ENCODE results near the gene EML4. TPM values are rescaled to one million over a fixed set of nuclear protein-coding genes. Genes with fewer than 3 reads are reported as not detected.
A peak's percentile ranks its signal among the peaks of the same experiment; 100 is the strongest.

The EML4 gene
- total RNA-seq, 4 donors from 2014 or later: 14.5 to 23.2 (median 17.8) TPM

DNA sequence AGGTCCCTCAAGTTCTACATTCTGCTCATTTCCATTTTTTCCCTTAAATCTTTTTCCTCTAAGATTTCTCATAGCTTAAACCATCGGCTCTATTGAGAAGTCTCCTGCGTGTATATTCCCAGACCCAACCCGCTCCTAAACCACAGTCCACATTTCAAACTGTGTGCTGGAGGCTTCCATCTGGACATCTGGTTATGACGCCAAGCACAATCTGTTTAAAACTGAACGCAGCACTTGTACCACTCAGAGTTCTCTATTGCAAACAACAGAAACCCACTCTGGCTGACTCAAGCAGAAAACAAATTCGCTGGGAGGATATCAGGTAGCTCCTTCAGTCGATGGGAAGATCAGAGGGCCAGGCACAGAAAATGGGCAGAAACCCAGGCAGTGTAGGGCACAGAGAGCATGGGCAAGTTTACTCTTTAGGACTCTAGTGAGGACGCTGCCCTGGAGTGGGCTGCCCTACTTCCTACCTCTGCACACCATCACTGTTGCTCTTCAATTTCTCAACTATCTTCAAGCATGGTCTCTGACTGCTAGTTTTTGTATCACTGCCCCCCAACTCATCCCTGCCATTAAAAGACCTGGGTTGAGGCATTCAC, 5.6 kb upstream of the EML4 start:
- DNase-seq (ENCODE audit: extremely low spot score): no peak
- Histone ChIP-seq H3K27me3 (no peaks in the 10 kb centered on the region), H3K27ac (replicated peaks in 1 of 4) (no peak overlapping the region), H3K4me1 (peaks cover 0 to 2% (median under 1%) of the 10 kb centered on the region in 4 donors), H3K36me3 (no peaks in the 10 kb centered on the region), H3K9me3 (no peaks in the 10 kb centered on the region), H3K4me3 (no peak overlapping the region)
- intact Hi-C loops (cut with DNase I): no loop called here
- 77% methylated on average over 8 of the region's 8 CpGs for WGBS
- TF ChIP-seq POLR2A (IDR thresholded peaks at IDR 0.05; ENCODE audit: low read depth) (no peak), EP300 (IDR thresholded peaks at IDR 0.05) (no peak), POLR2AphosphoS5 (IDR thresholded peaks at IDR 0.05) (no peak)
- TF ChIP-seq, protein P1, sequence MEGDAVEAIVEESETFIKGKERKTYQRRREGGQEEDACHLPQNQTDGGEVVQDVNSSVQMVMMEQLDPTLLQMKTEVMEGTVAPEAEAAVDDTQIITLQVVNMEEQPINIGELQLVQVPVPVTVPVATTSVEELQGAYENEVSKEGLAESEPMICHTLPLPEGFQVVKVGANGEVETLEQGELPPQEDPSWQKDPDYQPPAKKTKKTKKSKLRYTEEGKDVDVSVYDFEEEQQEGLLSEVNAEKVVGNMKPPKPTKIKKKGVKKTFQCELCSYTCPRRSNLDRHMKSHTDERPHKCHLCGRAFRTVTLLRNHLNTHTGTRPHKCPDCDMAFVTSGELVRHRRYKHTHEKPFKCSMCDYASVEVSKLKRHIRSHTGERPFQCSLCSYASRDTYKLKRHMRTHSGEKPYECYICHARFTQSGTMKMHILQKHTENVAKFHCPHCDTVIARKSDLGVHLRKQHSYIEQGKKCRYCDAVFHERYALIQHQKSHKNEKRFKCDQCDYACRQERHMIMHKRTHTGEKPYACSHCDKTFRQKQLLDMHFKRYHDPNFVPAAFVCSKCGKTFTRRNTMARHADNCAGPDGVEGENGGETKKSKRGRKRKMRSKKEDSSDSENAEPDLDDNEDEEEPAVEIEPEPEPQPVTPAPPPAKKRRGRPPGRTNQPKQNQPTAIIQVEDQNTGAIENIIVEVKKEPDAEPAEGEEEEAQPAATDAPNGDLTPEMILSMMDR (IDR thresholded peaks at IDR 0.05): no peak

- no peak overlapping the region for H3K27ac ChIP-seq (replicated peaks in 1 of 4)
- intact Hi-C loops (cut with DNase I): no loop called here
- DNase-seq (ENCODE audit: extremely low spot score): no peak
- TF ChIP-seq, protein P1 (IDR thresholded peaks at IDR 0.05): no peak
- TF ChIP-seq POLR2A (IDR thresholded peaks at IDR 0.05; ENCODE audit: low read depth) (no peak), EP300 (IDR thresholded peaks at IDR 0.05) (no peak), POLR2AphosphoS5 (IDR thresholded peaks at IDR 0.05) (no peak)
- no peaks in the 10 kb centered on the region for H3K27me3 ChIP-seq
- H3K9me3 ChIP-seq: no peaks in the 10 kb centered on the region
- H3K4me3 ChIP-seq: no peak overlapping the region
- no peaks in the 10 kb centered on the region for H3K36me3 ChIP-seq
- peaks cover 3 to 6% (median 5%) of the 10 kb centered on the region in 4 donors for H3K4me1 ChIP-seq
- 86% methylated on average over 3 of the region's 3 CpGs for WGBS
Measured at GRCh38 chr2:42164046-42164445, 5.1 kb upstream of the EML4 start.

GRCh38 chr2:42164971-42165370, 4.2 kb upstream of the EML4 start:
- TF ChIP-seq POLR2AphosphoS5 (IDR thresholded peaks at IDR 0.05): no peak
- TF ChIP-seq, protein P1 (IDR thresholded peaks at IDR 0.05): no peak
- no peak for TF ChIP-seq POLR2A (IDR thresholded peaks at IDR 0.05; ENCODE audit: low read depth)
- TF ChIP-seq EP300 (IDR thresholded peaks at IDR 0.05): no peak
- Histone ChIP-seq H3K9me3 (no peaks in the 10 kb centered on the region), H3K4me1 (peaks cover 5 to 7% (median 6%) of the 10 kb centered on the region in 4 donors), H3K27ac (replicated peaks in 1 of 4) (no peak overlapping the region), H3K27me3 (no peaks in the 10 kb centered on the region), H3K4me3 (no peak overlapping the region), H3K36me3 (no peaks in the 10 kb centered on the region)
- DNase-seq (ENCODE audit: extremely low spot score): no peak
- intact Hi-C loops (cut with DNase I): no loop called here
- 63% methylated on average over 1 of the region's 1 CpG for WGBS

- DNase-seq (ENCODE audit: extremely low spot score): no peak
- Histone ChIP-seq H3K9me3 (no peaks in the 10 kb centered on the region), H3K27ac (replicated peaks in 1 of 4) (peak overlapping the region in 1 of 4 donors; percentile 10), H3K36me3 (no peaks in the 10 kb centered on the region), H3K4me3 (no peak overlapping the region), H3K27me3 (no peaks in the 10 kb centered on the region), H3K4me1 (peaks cover 28 to 31% (median 31%) of the 10 kb centered on the region in 4 donors)
- WGBS: 42% methylated on average over 2 of the region's 2 CpGs
- TF ChIP-seq, protein P1 (IDR thresholded peaks at IDR 0.05): no peak
- no peak for TF ChIP-seq POLR2A (IDR thresholded peaks at IDR 0.05; ENCODE audit: low read depth)
- TF ChIP-seq POLR2AphosphoS5 (IDR thresholded peaks at IDR 0.05): no peak
- no peak for TF ChIP-seq EP300 (IDR thresholded peaks at IDR 0.05)
- intact Hi-C loops (cut with DNase I): no loop called here
Measured at GRCh38 chr2:42167458-42167857, 1.7 kb upstream of the EML4 start.
